ENCODE data around the gene KLHL1. TPM values are rescaled to one million over a fixed set of nuclear protein-coding genes. Genes with fewer than 3 reads are reported as not detected.

Gene KLHL1
- polyA plus RNA-seq, 3 donors = not detected

- Histone ChIP-seq H3K4me3 (replicated peaks in 1 of 3; ENCODE audit: low read depth in 2 of 3, low read length in 3 of 3) (no peak overlapping the region), H3K36me3 (replicated peaks in 1 of 2; ENCODE audit: control insufficient read depth in 1 of 2, insufficient read depth in 2 of 2, low read length in 2 of 2) (no peaks in the 10 kb centered on the region), H3K27ac (ENCODE audit: low read depth in 1 of 2, low read length in 2 of 2) (no peak overlapping the region), H3K79me2 (ENCODE audit: insufficient read depth, low read length) (no peaks in the 10 kb centered on the region), H3K9ac (ENCODE audit: insufficient read depth, low read length, poor library complexity, severe bottlenecking) (no peak overlapping the region), H3K9me3 (replicated peaks in 1 of 2; ENCODE audit: control insufficient read depth in 1 of 2, insufficient read depth in 1 of 2, low read length in 2 of 2) (peaks cover 4% of the 10 kb centered on the region in 2 donors), H3K4me2 (replicated peaks; ENCODE audit: extremely low read depth, low read length, poor library complexity, severe bottlenecking) (no peak overlapping the region), H2AFZ (ENCODE audit: insufficient read depth, low read depth, low read length, poor library complexity, severe bottlenecking) (no peak overlapping the region), H3K27me3 (ENCODE audit: control insufficient read depth in 2 of 2, insufficient read depth in 2 of 2, low read length in 2 of 2) (no peaks in the 10 kb centered on the region), H3K4me1 (ENCODE audit: control insufficient read depth in 1 of 2, insufficient read depth in 2 of 2, low read length in 2 of 2) (no peaks in the 10 kb centered on the region), H4K20me1 (ENCODE audit: insufficient read depth, low read length) (no peaks in the 10 kb centered on the region)
- WGBS (ENCODE audit: insufficient coverage) = 100% methylated on average over 1 of the region's 1 CpG
- intact Hi-C loops (cut with micrococcal nuclease) = no loop called here
- Mint-ChIP-seq H3K27me3 (ENCODE audit: low read depth in 3 of 3) (no peaks in the 10 kb centered on the region), H3K9me3 (peaks cover 2 to 14% (median 5%) of the 10 kb centered on the region in 7 donors), H3K4me1 (no peaks in the 10 kb centered on the region), H3K4me3 (no peak overlapping the region), H3K27ac (no peak overlapping the region), H3K36me3 (no peaks in the 10 kb centered on the region)
- TF ChIP-seq, protein P1, sequence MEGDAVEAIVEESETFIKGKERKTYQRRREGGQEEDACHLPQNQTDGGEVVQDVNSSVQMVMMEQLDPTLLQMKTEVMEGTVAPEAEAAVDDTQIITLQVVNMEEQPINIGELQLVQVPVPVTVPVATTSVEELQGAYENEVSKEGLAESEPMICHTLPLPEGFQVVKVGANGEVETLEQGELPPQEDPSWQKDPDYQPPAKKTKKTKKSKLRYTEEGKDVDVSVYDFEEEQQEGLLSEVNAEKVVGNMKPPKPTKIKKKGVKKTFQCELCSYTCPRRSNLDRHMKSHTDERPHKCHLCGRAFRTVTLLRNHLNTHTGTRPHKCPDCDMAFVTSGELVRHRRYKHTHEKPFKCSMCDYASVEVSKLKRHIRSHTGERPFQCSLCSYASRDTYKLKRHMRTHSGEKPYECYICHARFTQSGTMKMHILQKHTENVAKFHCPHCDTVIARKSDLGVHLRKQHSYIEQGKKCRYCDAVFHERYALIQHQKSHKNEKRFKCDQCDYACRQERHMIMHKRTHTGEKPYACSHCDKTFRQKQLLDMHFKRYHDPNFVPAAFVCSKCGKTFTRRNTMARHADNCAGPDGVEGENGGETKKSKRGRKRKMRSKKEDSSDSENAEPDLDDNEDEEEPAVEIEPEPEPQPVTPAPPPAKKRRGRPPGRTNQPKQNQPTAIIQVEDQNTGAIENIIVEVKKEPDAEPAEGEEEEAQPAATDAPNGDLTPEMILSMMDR (IDR thresholded peaks at IDR 0.05) = no peak
- no peak for DNase-seq
These were observed 56.7 kb downstream of the KLHL1 start for GRCh38 chr13:70051531-70051930.

- TF ChIP-seq, protein P1 (IDR thresholded peaks at IDR 0.05) = no peak
- H3K4me1 ChIP-seq (ENCODE audit: control insufficient read depth in 1 of 2, insufficient read depth in 2 of 2, low read length in 2 of 2) = no peaks in the 10 kb centered on the region
- Mint-ChIP-seq H3K4me1 (no peaks in the 10 kb centered on the region), H3K9me3 (peaks cover 2 to 12% (median 7%) of the 10 kb centered on the region in 7 donors), H3K36me3 (no peaks in the 10 kb centered on the region), H3K27ac (no peak overlapping the region), H3K4me3 (no peak overlapping the region), H3K27me3 (ENCODE audit: low read depth in 3 of 3) (no peaks in the 10 kb centered on the region)
- H3K27ac ChIP-seq (ENCODE audit: low read depth in 1 of 2, low read length in 2 of 2) = no peak overlapping the region
- no peaks in the 10 kb centered on the region for H3K79me2 ChIP-seq (ENCODE audit: insufficient read depth, low read length)
- no peaks in the 10 kb centered on the region for H4K20me1 ChIP-seq (ENCODE audit: insufficient read depth, low read length)
- H3K9ac ChIP-seq (ENCODE audit: insufficient read depth, low read length, poor library complexity, severe bottlenecking) = no peak overlapping the region
- no peak for DNase-seq
- H3K9me3 ChIP-seq (replicated peaks in 1 of 2; ENCODE audit: control insufficient read depth in 1 of 2, insufficient read depth in 1 of 2, low read length in 2 of 2) = peaks cover 14 to 15% of the 10 kb centered on the region in 2 donors
- no peaks in the 10 kb centered on the region for H3K36me3 ChIP-seq (replicated peaks in 1 of 2; ENCODE audit: control insufficient read depth in 1 of 2, insufficient read depth in 2 of 2, low read length in 2 of 2)
- intact Hi-C loops (cut with micrococcal nuclease) = no loop called here
- no CpG with 5 or more reads among the region's 1 CpG for WGBS (ENCODE audit: insufficient coverage)
- H3K4me2 ChIP-seq (replicated peaks; ENCODE audit: extremely low read depth, low read length, poor library complexity, severe bottlenecking) = no peak overlapping the region
- H3K27me3 ChIP-seq (ENCODE audit: control insufficient read depth in 2 of 2, insufficient read depth in 2 of 2, low read length in 2 of 2) = no peaks in the 10 kb centered on the region
- H3K4me3 ChIP-seq (replicated peaks in 1 of 3; ENCODE audit: low read depth in 2 of 3, low read length in 3 of 3) = no peak overlapping the region
- no peak overlapping the region for H2AFZ ChIP-seq (ENCODE audit: insufficient read depth, low read depth, low read length, poor library complexity, severe bottlenecking)
These were observed 64.6 kb downstream of the KLHL1 start for GRCh38 chr13:70043685-70044084.
